ENCODE results near the gene OR10P1.

DNA sequence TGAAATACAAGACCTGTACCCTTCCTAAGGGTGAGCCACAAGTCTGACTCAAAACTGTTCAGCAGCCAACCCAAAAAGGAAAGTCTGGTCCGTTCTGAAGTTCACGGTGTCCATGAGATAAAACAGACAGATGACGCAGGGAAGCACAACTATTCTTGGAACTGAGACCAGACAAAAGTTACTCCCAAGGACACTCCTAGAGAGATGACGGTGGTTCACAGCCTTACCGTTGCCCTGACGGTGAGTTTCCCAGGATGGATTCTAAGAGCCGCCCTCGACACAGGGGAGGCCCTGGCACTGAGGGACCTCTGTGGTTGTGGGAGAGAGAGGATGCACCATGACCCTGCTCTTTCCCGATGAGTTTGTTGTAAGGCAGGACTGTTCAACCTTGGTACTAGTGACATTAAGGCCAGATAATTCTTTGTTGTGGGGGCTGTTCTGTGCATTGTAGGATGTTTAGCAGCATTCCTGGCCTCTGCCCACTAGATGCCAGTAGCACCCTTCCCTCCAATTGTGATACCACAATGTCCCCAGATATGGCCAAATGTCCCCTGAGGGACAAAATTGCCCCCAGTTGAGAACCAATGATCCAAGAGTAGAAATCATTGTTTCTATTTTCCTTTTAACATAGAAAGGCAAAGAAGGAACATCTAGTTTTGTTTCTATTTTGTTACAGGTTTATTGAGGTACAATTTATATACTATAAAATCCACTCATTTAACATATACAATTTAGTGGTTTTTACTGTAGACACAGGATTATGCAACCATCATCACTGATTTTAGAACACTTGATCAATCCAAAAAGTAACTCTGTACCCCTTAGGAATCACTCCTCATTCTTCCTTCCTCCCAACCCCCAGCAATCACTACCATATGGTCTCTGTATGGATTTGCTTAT lies 23.0 kb downstream of the OR10P1 start:
- TF ChIP-seq, protein P1, sequence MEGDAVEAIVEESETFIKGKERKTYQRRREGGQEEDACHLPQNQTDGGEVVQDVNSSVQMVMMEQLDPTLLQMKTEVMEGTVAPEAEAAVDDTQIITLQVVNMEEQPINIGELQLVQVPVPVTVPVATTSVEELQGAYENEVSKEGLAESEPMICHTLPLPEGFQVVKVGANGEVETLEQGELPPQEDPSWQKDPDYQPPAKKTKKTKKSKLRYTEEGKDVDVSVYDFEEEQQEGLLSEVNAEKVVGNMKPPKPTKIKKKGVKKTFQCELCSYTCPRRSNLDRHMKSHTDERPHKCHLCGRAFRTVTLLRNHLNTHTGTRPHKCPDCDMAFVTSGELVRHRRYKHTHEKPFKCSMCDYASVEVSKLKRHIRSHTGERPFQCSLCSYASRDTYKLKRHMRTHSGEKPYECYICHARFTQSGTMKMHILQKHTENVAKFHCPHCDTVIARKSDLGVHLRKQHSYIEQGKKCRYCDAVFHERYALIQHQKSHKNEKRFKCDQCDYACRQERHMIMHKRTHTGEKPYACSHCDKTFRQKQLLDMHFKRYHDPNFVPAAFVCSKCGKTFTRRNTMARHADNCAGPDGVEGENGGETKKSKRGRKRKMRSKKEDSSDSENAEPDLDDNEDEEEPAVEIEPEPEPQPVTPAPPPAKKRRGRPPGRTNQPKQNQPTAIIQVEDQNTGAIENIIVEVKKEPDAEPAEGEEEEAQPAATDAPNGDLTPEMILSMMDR (IDR thresholded peaks at IDR 0.05): peak; percentile 18 to 81 (median 61)
- TF ChIP-seq POLR2A (IDR thresholded peaks at IDR 0.05): peak in 1 of 2 donors; percentile 62

Measured in adrenal gland (tissue), 5 donors.